Measurements from ENCODE around the gene FLT3LG. TPM values are rescaled to one million over a fixed set of nuclear protein-coding genes. Genes with fewer than 3 reads are reported as not detected.

Gene FLT3LG
- total and polyA plus RNA-seq, 2 donors from 2014 or later: 7.4 to 12.5 TPM

- DNase-seq: no peak
- Histone ChIP-seq H3K9me3 (ENCODE audit: control insufficient read depth in 2 of 3, insufficient read depth in 1 of 3, low read length in 3 of 3) (no peaks in the 10 kb centered on the region), H3K9ac (ENCODE audit: low read length in 3 of 3) (no peak overlapping the region), H3K36me3 (ENCODE audit: control insufficient read depth in 2 of 3, insufficient read depth in 3 of 3, low read length in 3 of 3) (peaks cover 0 to 4% (median 2%) of the 10 kb centered on the region in 3 donors), H3K4me3 (ENCODE audit: low read length in 3 of 3) (no peak overlapping the region), H3K27me3 (ENCODE audit: control insufficient read depth, insufficient read depth, low read length) (peaks cover 7% of the 10 kb centered on the region), H3K27ac (ENCODE audit: low read depth in 2 of 2, low read length in 2 of 2) (no peak overlapping the region), H3K4me1 (ENCODE audit: control insufficient read depth in 2 of 3, insufficient read depth in 2 of 3, low read depth in 1 of 3, low read length in 3 of 3) (peaks cover 0 to 6% (median 0%) of the 10 kb centered on the region in 3 donors)
- no peak for FAIRE-seq
- TF ChIP-seq, protein P1, sequence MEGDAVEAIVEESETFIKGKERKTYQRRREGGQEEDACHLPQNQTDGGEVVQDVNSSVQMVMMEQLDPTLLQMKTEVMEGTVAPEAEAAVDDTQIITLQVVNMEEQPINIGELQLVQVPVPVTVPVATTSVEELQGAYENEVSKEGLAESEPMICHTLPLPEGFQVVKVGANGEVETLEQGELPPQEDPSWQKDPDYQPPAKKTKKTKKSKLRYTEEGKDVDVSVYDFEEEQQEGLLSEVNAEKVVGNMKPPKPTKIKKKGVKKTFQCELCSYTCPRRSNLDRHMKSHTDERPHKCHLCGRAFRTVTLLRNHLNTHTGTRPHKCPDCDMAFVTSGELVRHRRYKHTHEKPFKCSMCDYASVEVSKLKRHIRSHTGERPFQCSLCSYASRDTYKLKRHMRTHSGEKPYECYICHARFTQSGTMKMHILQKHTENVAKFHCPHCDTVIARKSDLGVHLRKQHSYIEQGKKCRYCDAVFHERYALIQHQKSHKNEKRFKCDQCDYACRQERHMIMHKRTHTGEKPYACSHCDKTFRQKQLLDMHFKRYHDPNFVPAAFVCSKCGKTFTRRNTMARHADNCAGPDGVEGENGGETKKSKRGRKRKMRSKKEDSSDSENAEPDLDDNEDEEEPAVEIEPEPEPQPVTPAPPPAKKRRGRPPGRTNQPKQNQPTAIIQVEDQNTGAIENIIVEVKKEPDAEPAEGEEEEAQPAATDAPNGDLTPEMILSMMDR (IDR thresholded peaks at IDR 0.05; ENCODE audit: borderline replicate concordance, extremely low read depth, insufficient read depth): no peak
- intact Hi-C loops (cut with DNase I): loop anchor here (10.0 kb wide), 1 partner anchor 51 kb away; no protein-coding TSS in a partner anchor
Measured at GRCh38 chr19:49445997-49446396, 28.0 kb upstream of the FLT3LG start.

DNA sequence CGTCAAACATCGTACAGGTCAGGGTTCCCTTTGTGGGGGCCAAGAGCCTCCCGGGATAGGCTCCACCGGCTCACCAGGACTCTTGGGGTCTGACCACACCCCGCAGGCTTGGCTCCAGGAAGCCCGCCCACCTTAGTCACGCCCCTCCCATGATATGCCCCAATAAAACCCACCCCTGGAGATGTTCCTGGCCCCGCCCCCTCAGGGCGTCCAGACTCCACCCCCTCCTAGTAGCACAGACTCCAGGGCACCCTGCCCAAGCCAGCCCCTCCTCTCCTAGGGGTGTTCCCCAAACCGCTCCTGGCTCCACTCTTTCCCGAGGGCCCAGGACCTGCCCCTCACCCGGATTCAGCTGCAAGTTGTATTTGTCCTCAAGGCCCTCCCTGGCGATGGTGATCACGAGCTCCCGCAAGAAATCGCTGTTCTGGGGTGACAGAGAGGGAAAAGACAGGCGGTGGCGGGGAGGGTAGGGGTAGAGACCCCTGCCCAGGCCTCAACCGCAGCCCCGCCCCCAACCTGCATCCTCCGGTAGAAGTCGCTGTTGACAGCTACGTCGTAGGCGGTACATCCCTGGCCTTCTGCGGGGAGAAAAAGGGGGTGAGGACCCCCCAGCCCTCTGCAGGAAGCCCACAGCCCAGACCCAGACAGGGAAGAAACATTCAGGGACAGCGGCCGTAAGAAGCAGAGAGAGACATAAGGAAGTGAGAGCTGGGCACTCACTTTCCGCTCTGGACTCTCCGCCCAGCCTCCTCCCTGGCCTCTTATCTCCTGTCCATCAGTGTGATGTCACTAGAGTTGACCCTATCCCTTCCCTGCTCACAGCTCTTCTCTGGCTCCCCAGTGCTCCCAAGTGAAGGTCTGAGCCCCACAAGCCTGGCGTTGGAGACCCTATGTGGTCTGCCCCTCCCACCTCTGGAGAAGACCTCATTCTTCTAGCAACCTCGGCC is 26.3 kb upstream of the FLT3LG start:
- Histone ChIP-seq H3K27ac (ENCODE audit: low read depth in 2 of 2, low read length in 2 of 2) (no peak overlapping the region), H3K9me3 (ENCODE audit: control insufficient read depth in 2 of 3, insufficient read depth in 1 of 3, low read length in 3 of 3) (no peaks in the 10 kb centered on the region), H3K4me1 (ENCODE audit: control insufficient read depth in 2 of 3, insufficient read depth in 2 of 3, low read depth in 1 of 3, low read length in 3 of 3) (peaks cover 0 to 6% (median 3%) of the 10 kb centered on the region in 3 donors), H3K36me3 (ENCODE audit: control insufficient read depth in 2 of 3, insufficient read depth in 3 of 3, low read length in 3 of 3) (peaks cover 0 to 4% (median 2%) of the 10 kb centered on the region in 3 donors), H3K27me3 (ENCODE audit: control insufficient read depth, insufficient read depth, low read length) (no peaks in the 10 kb centered on the region), H3K4me3 (ENCODE audit: low read length in 3 of 3) (no peak overlapping the region), H3K9ac (ENCODE audit: low read length in 3 of 3) (no peak overlapping the region)
- intact Hi-C loops (cut with DNase I): loop anchor here (10.0 kb wide), 1 partner anchor 53 kb away; no protein-coding TSS in a partner anchor
- FAIRE-seq (no peak), DNase-seq (peak in 1 of 5 donors; percentile 36)
- TF ChIP-seq, protein P1 (IDR thresholded peaks at IDR 0.05; ENCODE audit: borderline replicate concordance, extremely low read depth, insufficient read depth): no peak

DNA sequence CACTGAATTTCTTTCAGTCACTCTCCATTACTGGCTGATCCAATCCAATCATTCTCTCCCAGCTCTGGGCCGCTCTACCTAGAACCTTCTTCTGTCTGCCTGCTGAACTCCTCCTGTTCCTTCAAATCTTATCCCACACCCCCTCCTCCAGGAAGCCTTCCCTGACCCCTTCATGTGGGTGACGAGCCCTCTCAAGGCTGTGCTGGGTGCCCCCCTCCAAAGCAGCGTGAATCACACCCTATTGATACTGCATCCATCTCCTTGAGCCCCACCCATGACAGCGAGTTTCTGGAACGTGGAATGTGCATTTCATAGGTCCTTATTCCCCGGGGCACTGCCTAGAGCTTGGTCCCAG is 25.6 kb upstream of the FLT3LG start:
- Histone ChIP-seq H3K27ac (ENCODE audit: low read depth in 2 of 2, low read length in 2 of 2) (no peak overlapping the region), H3K9me3 (ENCODE audit: control insufficient read depth in 2 of 3, insufficient read depth in 1 of 3, low read length in 3 of 3) (no peaks in the 10 kb centered on the region), H3K27me3 (ENCODE audit: control insufficient read depth, insufficient read depth, low read length) (no peaks in the 10 kb centered on the region), H3K4me3 (ENCODE audit: low read length in 3 of 3) (no peak overlapping the region), H3K9ac (ENCODE audit: low read length in 3 of 3) (no peak overlapping the region), H3K4me1 (ENCODE audit: control insufficient read depth in 2 of 3, insufficient read depth in 2 of 3, low read depth in 1 of 3, low read length in 3 of 3) (peaks cover 0 to 6% (median 3%) of the 10 kb centered on the region in 3 donors), H3K36me3 (ENCODE audit: control insufficient read depth in 2 of 3, insufficient read depth in 3 of 3, low read length in 3 of 3) (peaks cover 0 to 4% (median 2%) of the 10 kb centered on the region in 3 donors)
- intact Hi-C loops (cut with DNase I): loop anchor here (10.0 kb wide), 1 partner anchor 54 kb away; no protein-coding TSS in a partner anchor
- no peak for DNase-seq
- TF ChIP-seq, protein P1 (IDR thresholded peaks at IDR 0.05; ENCODE audit: borderline replicate concordance, extremely low read depth, insufficient read depth): no peak
- FAIRE-seq: no peak

Measured in kidney (tissue), 14 donors.